Kidney glomerular epithelial cell (primary cell): Measurements from ENCODE around the gene MGAT2.
"Not testable (repeated sequence)": the region's sequence is repeated elsewhere in the genome, so short reads cannot be mapped to it uniquely, and the experiment has no call there.

Experiments used
- DNase-seq: peaks from one replicate; lab custom pipeline; 2025; lab: John Stamatoyannopoulos, UW

MGAT2 gene

DNA sequence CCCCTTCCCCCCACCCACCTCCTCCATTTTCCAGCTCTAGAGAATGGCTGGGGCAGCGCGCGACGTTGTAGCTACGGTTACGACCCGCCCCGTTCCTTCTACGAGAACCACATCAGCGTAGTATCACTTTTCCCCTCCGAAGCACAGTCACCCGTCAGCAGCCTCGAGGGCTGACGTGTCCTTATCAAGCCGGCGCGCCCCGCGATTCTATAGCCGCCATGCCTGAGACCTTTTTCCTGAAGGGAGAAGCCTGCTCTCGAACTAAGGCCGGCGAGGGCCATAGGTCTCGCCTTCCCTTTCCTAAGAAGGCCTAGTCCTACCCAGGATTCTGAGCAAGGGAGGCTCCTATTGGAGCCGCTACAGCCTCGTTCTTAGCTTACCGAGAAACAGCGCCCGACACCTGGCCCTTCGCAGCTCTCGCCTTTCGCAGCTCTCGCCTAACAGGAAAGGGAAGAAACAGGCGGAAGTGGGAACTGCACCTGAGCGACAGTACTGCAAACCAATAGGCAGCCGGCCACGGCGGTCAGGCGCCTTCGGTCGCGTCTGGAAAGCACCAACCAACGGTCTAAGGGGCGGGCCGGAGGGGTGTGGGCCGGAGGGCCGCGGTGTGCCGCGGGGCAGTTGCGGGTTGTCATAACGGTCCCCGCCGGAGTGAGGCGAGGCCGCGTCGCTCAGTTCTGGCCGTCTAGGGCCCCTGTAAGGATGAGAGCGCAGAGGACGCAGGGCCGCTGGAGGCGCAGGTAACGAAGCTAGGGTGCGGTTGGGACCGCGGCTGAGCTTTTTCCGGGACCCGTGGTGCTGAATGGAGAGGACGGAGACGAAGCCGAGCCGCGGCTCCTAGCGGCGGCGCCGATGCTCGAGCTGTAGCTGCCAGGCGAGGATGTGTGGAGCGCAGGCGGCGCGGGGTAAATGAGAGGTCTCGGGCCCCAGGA lies at the start of gene MGAT2, which contains the start of gene RPL36AL:
MGAT2 (plus strand) TSS at position 618 of the 932 bp plus-strand sequence. CDS start 470 bp downstream, outside the sequence.
RPL36AL (minus strand) TSS at position 445 of the 932 bp plus-strand sequence. CDS start 1,522 bp downstream, outside the sequence.
- peak; percentile 96 for DNase-seq

DNA sequence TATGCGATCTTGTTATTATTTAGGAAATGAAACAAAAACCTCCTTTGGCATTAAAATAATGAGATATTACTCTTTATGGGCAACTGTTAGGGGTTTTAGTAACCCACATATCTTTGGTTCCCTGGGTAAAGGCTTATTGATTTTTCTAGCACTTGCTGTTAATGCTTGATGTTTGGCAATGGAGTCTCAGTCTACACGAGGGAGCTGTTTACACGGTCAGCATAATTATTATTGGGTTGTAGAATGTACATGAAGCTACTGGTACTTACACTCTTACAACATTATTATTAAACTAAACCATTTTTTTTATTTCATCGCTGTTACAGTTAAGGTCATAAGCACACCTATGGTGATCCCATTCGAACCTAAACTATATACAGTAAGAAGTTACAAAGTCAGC lies 46.6 kb upstream of the MGAT2 start:
- no peak for DNase-seq

DNA sequence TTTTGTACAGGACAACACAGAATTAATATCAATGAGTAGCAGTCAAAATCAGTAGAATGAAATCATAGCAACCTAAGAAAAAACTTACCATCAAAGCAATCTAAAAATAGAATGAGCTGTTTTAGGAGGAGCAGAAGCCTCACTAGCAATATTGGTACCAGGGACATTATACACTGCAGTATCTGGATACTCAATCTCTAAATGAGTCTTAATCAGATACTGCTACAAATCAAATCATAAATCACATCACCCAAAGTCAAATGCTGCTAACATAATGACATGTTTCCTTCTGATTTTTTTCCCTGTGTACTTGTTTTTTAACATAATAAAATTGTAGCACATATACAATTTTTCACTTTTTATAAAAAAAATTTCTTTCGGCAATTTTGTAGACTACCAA lies 42.5 kb upstream of the MGAT2 start:
- DNase-seq = no peak

DNA sequence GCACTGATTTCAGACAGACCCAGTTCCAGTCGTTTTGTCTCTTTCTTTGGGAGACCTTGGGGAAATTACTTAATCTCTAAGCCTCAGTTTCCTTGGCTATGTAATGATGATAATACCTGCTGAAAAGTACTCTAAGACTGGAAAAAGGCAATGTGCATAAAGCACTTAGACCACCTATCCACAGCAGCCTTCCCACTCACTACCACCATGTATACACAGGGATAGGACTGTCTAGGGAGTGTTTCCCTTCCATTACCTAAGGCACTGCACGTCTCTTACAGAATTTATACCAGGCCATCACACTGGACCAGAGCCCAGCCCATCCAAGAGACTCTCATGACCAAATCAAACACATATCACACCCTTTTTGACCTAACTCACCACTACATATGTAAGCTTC lies 40.8 kb upstream of the MGAT2 start:
- no peak for DNase-seq

DNA sequence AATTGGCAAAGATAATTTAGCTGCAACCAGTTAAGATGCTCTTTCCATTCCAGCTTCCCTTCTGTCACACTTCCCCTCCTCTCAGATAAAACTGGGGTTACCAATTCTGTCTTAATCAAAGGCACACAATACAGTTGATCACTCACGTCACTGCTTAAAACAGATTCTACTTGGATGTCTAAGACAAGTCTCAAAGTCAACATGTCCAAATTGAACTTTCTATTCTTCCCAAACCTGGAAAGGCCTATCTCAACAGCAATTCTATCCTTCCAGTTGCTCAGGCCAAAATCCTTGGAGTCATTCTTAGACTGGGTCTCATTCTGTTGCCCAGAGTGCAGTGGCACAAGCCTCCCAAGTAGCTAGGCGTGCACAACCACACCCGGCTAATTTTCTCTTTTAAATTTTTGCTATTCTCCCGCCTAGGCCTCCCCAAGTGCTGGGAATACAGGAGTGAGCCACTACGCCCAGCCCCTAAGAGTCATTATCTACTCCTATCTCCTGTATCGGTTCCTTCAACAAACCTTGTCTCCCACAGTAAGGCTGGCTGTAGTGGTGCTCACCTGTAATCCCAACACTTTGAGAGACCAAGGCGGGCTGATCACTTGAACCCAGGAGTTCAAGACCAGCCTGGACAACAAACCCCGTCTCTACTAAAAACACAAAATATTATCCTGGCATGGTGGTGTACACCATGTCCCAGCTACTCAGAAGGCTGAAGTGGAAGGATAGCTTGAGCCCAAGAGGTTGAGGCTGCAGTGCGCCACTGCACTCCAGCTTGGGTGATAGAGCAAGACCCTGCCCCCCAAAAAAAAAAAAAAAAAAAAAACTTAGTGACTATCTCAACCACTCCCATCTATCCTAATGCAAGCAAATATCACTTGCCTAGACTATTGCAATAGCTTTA lies 39.1 kb upstream of the MGAT2 start:
- DNase-seq = no peak

DNA sequence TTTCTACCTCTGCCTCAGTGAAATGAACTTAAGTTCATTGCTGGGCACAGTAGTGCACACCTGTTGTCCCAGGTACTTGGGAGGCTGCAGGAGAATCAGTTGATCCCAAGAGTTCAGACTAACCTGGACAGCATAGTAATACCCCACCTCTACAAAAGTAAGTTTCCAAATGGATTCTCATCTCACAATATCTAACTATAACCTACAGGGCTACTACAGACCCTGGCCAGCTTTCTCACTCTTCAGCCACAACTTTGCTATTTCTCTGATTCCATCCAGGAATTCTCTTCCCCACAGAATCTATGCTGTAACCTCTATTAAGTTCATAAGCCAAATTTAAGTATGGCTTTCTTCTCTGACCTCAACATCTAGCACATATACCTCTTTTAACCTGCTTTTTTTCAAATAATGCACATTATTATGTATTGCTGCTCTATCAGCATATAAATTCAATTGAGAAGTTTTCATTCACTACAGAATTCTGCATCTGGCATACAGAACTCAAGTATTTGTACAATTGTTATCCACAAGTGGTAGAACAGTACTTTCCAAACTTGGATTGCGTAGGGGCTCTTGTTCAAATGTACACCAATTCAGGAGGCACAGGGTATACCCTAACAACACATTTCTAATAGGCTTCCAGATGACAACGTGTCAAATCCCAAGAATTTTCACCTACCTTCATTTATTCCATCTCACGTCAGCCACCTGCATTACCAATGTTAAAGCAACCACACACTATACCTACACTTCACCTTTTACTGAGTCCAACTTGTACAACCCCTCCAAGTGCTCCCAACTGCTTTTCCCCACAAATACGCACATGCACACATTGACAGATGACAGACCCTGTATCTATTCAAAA lies 38.3 kb upstream of the MGAT2 start:
- DNase-seq = no peak

DNA sequence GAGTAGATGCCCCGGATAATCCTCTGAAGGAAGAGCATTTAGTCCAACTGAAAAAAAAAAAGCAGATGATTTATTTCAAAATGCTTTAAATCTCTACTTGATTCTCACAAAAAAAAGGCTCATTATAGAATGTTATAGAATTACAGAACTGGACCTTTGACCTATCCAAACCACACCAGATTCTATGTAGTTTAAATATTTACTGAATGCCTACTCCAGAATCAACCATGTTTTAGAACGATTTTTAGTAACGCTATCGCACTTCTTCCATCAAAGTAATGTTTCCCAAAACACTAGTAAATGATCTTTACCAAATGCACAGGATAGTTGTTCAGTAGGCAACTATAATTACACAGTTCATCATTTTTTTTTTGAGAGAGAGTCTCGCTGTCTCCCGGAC lies 37.0 kb upstream of the MGAT2 start:
- no peak for DNase-seq

DNA sequence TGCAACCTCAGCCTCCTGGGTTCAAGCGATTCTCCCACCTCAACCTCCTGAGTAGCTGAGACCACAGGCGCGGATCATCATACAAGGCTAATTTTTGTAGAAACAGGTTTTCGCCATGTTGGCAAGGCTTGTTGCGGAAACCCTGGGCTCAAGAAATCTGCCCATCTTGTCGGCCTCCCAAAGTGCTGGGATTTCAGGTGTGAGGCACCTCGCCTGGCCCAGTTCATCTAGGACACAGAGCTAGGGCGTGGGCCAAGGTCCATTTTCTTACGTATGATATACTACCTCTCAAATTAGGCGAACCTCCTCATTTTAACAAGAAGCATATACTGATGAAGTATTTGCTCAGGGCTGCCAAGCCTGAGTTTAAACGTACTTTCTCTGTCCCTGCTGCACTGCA lies 36.5 kb upstream of the MGAT2 start:
- no peak for DNase-seq

DNA sequence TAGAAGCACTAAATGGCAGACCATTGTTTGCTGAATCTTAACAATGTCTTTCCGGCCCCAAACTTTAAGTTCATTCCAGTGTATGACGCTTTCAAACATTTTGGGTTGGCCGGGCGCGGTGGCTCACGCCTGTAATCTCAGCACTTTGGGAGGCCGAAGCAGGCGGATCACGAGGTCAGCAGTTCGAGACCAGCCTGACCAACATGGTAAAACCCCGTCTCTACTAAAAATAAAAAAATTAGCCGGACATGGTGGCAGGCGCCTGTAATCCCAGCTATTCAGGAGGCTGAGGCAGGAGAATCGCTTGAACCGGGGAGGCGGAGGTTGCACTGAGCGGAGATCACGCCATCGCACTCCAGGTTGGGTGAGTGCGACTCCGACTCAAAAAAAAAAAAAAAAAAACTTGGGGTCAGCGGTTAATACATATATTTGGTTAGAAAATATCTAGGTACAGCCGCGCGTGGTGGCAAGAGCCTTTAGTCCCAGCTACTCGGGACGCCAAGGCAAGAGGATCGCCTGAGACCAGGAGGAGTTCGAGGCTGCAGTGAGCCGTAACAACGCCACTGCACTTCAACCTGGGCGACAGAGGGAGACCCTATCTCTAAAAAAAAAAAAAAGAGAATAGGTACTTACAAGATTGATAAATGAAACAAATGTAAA lies 35.5 kb upstream of the MGAT2 start:
- not testable (repeated sequence) for DNase-seq

DNA sequence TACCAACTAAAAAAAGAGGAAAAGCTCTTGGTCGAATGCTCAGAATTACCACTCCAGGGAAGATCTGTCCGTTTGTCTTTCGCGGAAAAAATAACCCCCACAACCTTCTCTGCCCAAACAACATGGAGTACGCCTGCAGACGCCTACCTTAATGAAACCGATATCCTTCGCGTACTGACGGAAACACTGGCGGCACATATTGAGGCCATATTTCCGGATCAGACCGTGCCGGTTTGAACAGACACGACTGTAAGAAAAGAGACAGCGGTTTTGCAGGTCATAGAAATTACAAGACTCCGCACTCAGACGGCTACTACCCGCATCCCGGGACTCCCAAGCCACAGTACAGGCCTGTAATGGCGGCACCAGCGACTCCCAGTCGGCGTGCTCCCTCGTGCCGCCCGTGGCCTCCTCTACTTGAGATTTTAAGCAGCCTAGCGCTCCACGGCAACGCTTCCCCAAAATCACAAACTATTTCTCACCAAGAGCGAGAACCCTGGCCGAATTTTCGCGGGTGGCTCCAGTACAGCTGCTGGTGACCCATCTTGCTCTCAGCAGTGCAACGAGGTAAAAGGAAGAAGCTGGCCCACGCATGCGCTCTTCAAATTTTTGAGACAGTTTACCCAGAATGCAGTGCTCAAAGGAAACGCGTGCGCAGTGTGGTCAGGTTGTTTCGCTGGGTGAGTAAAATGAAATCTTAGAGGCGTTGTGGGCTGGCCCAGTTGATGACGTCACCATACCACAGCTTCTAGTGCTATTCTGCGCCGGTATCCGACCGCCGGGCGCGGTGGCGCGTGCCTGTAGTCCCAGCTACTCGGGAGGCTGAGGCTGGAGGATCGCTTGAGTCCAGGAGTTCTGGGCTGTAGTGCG lies 34.6 kb upstream of the MGAT2 start, which contains the start of gene RPS29:
RPS29 (minus strand) TSS at position 578 of the 870 bp plus-strand sequence; CDS start at position 544, 34 bp downstream.
- peak; percentile 98 for DNase-seq

DNA sequence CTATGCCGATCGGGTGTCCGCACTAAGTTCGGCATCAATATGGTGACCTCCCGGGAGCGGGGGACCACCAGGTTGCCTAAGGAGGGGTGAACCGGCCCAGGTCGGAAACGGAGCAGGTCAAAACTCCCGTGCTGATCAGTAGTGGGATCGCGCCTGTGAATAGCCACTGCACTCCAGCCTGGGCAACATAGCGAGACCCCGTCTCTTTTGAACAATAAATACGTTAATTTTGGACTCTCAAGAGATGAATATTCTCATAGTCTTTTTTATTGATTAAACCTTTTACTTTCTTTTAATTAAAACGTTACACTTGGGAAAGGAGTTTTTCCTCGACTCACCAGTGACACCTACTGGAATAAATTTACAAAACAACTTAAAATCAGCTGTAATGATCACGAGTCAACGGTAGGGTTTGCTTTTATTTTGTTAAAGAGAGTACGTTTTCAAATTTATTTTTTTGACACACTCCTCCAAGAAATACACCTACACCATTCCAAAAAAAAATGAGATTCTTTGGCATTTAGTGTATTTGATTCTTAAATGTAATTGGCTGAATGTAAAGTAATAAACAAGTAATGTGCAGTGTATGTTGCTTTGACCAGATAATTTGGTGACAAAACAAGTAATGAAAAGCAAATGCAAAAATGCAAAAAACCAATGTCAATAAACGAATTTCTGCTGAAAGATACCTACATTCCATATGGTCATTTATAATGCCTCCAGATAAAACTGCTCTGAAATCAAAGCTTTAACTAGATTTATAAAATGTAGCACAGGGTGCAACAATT lies 33.7 kb upstream of the MGAT2 start:
- DNase-seq = peak; percentile 84

DNA sequence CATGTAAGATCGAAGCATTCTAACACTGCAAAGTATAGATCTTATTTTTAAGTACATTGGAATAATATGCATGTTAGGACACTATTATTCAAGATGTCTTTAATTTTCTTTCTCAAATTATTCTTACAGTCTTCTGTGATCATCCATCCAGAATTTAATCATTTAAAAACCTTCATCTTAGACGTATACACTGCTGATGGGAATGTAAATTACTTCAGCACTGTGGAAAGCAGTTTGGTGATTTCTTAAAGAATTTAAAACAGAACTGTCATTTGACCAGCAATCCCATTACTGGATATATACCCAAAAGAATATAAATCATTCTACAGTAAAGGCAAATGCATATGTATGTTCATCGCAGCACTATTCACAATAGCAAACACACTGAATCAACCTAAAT lies 31.2 kb upstream of the MGAT2 start:
- DNase-seq = no peak

DNA sequence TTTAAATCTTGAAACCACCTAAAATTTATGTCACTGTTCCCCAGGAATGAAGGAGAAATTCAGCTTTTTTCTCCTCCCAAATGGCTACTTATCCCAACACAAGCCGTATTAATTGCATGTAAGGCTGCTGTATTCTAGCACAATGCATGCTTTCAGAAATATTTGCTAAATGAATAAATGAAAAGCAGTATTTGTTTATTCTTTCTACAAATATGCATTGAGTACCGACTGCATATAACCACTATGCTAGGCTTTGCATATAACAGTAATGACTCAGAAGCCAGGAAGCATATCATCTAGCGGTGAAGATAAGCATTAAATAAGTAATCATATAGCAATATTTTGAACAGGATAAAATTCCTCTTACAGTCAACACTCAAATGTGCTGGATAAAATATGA lies 27.6 kb upstream of the MGAT2 start:
- no peak for DNase-seq

DNA sequence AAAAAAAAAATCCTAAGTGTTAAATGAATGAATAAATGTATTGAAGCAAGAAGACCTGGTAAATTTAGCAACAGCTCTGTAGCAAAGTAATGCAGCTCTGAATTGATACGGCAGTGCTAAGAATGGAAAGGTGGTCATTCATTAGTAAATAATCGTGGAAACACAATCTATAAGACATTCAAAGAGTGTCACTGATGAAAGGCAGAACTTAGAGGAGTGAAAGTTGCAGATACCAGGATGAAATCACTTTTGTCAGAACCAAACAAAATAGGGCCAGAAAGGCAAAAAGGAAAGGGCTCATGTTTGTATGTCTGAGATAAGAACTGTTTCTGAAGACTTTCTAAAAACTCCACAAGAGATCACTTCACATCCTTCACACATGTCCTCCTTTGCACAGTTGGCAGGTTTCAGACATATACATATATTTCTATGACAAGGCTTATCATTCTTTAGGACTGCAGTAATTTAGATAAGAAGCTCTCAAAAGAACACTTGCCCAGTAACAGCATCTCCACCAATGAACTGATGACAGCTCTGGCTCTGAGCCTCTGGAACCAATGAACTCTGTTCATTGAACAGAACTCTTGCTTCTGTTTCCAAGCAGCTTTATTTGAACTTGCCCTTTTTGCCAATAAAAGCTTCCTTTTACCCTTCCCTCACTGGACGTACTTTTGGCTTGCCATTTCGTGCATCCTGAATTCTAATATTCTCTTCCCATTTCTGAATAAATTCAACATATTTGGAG lies 26.1 kb upstream of the MGAT2 start:
- DNase-seq = peak; percentile 29

DNA sequence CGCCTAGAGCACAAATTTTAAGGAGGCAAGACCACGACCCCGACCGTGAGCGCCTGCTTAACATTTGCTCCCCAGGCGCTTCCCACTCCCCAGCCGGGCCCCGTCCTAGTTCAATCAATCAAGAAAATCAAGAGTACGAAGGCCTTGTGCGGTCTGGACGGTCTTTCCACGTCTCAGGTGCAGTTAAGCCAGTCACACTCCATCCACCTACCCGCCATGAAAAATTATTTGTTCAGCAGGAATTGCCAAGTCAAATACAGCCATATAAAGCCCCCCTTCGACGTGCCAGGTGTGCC lies 22.5 kb upstream of the MGAT2 start:
- no peak for DNase-seq

DNA sequence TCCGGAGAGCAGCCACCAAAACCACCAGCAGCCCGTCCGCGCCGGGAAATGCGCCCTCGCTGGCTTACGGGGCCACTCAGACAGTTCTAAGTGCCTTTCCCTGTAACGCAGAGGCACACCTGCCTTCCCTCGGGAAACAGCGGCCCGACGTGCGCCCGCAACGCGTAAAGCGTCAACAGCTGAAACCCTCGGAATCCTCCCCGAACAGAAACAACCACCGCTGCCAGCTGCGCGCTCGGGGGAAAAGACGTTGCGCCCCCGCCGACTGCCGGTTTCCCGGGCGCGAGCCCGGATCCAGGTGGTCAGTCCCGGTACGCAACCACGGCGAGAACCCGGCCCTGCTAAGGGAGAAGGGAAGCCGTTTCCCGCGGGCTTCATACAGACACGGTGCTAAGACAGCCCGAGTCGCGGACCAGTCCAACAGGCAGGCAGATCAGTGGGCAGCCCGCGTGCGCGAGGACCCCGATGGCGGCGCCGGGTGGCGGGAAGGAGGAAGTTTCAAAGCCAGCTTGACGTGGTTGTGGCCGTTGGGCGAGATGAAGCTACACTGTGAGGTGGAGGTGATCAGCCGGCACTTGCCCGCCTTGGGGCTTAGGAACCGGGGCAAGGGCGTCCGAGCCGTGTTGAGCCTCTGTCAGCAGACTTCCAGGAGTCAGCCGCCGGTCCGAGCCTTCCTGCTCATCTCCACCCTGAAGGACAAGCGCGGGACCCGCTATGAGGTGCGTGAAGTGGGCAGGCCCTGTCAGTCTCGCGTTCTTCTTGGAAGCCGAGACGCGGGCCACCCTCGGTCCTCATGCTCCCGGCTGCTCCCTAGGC lies 21.9 kb upstream of the MGAT2 start, which contains the start of gene LRR1:
LRR1 (plus strand) TSS at position 456 of the 816 bp plus-strand sequence; CDS start at position 537, 81 bp downstream.
- peak; percentile 85 for DNase-seq

DNA sequence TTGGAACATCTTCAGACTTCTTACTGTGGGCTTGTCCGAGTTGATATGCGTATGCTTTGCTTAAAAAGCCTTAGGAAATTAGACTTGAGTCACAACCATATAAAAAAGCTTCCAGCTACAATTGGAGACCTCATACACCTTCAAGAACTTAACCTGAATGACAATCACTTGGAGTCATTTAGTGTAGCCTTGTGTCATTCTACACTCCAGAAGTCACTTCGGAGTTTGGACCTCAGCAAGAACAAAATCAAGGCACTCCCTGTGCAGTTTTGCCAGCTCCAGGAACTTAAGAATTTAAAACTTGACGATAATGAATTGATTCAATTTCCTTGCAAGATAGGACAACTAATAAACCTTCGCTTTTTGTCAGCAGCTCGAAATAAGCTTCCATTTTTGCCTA lies 13.0 kb upstream of the MGAT2 start:
- DNase-seq = no peak

DNA sequence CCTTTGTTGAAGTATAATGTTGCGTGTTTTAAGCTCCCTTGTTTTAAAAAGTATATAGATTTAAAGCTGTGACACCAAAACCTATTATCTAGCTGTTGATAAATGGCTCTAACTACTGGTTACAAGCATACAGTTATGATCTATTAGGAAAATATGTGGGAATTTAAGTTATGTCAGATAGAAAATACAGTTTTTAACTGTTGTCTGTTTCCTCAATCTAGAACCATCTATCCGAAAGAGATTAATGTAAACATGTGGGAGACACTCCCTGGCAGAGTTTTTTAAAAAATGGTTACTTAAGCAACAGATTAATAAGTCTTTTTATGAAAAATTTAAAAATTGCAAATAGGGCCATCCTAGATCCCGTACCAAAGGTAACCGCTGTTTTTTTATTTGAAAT lies 8.3 kb upstream of the MGAT2 start:
- no peak for DNase-seq
